A549 (cell line): ENCODE measurements around the gene TMEM135. TPM values are rescaled to one million over a fixed set of nuclear protein-coding genes. Genes with fewer than 3 reads are reported as not detected.

ENCODE experiments used
- ATAC-seq, 2 experiments: fragments of 200-7000 bp in 1 of 2; fragments of >200 bp in 1 of 2; cut with Nextera tagmentation in 1 of 2; cut with Tn5 transposase in 1 of 2; 3 replicates each; pipeline versions ENCODE4 v1.8.0 to v1.9.1; 2018 to 2020; ENCODE audit warnings: mild to moderate bottlenecking in 1 of 2, moderate library complexity in 1 of 2
- CTCF ChIA-PET: fragments of 300-600 bp; sonication (Branson Sonifier 250); formaldehyde crosslinking; extraction: SDS; loops from one replicate; lab custom pipeline; 2021; ENCODE audit warnings: antibody characterized with exemption, inconsistent platforms; lab: Yijun Ruan, JAX
- POLR2A ChIA-PET: fragments of 350-600 bp; formaldehyde crosslinking; extraction: SDS; loops from one replicate; lab custom pipeline; 2021; ENCODE audit warnings: antibody characterized with exemption, inconsistent platforms; lab: Yijun Ruan, JAX
- DNase-seq, 2 experiments: peaks; one replicate each; pipeline versions ENCODE4 v3.0.0 to v3.0.0-alpha.2; 2011 to 2016; ENCODE audit warnings: low read depth in 1 of 2, low spot score in 1 of 2
- FAIRE-seq: peaks from 2 replicates; lab custom pipeline; 2011; peaks lifted over from hg19 to GRCh38; lab: Jason Lieb, UNC
- H3K27ac ChIP-seq, 2 experiments: fragments of >200 bp; sonication (Bioruptor Twin); formaldehyde crosslinking; 3 replicates each; pipeline ENCODE4 v1.5.1; 2016 to 2017
- H3K4me1 ChIP-seq: fragments of >200 bp; sonication (Bioruptor Twin); formaldehyde crosslinking; 3 replicates; pipeline ENCODE4 v1.6.1; 2016
- H3K4me2 ChIP-seq: fragments of >200 bp; sonication (Bioruptor Twin); formaldehyde crosslinking; 3 replicates; pipeline ENCODE4 v1.6.1; 2016
- H3K4me3 ChIP-seq: fragments of >200 bp; sonication (Bioruptor Twin); formaldehyde crosslinking; 3 replicates; pipeline ENCODE4 v1.5.1; 2016
- H3K9me3 ChIP-seq: fragments of >200 bp; sonication (Bioruptor Twin); formaldehyde crosslinking; 3 replicates; pipeline ENCODE4 v1.6.1; 2016
- CBX2 ChIP-seq: fragments of 200-600 bp; sonication (generic); IDR thresholded peaks from 2 replicates; pipeline ENCODE4 v1.6.1; 2016; ENCODE audit warnings: low read depth, mild to moderate bottlenecking, borderline replicate concordance
- CBX8 ChIP-seq: fragments of 200-600 bp; sonication (generic); IDR thresholded peaks from 2 replicates; pipeline ENCODE4 v1.6.1; 2016
- CHD2 ChIP-seq: fragments of 150-350 bp; IDR thresholded peaks from 2 replicates; pipeline ENCODE4 v1.6.1; 2014; ENCODE audit warnings: low read length; ENCODE audit not compliant: partially characterized antibody
- FOSB ChIP-seq: fragments of 250-450 bp; sonication (Bioruptor Pico); IDR thresholded peaks from 2 replicates; pipeline ENCODE4 v1.5.0; 2020; ENCODE audit warnings: mild to moderate bottlenecking, moderate library complexity
- FOXS1 ChIP-seq: fragments of 250-450 bp; sonication (Bioruptor Pico); IDR thresholded peaks from 2 replicates; pipeline ENCODE4 v1.5.0; 2020; ENCODE audit warnings: mild to moderate bottlenecking, moderate library complexity
- HES2 ChIP-seq: fragments of >200 bp; sonication (Bioruptor Twin); formaldehyde crosslinking; IDR thresholded peaks from 2 replicates; pipeline ENCODE4 v1.6.1; 2016
- HEYL ChIP-seq: fragments of 250-450 bp; sonication (Bioruptor Pico); IDR thresholded peaks from 2 replicates; pipeline ENCODE4 v1.8.0; 2021; ENCODE audit warnings: mild to moderate bottlenecking, moderate library complexity
- JUN ChIP-seq, 2 experiments: fragments of >200 bp; sonication (Bioruptor Twin); formaldehyde crosslinking; IDR thresholded peaks; 2 replicates in 1 of 2; 3 replicates in 1 of 2; pipeline ENCODE4 v1.6.1; 2016 to 2017
- MAZ ChIP-seq: fragments of 150-350 bp; IDR thresholded peaks from 2 replicates; pipeline ENCODE4 v1.6.1; 2014; ENCODE audit warnings: antibody characterized with exemption, low read depth, low read length, borderline replicate concordance
- POLR2AphosphoS2 ChIP-seq: conservative IDR thresholded peaks from 2 replicates; pipeline ENCODE4 v1.6.1; 2012; ENCODE audit warnings: low read length, improper control_type of control experiment, inconsistent platforms
- RCOR1 ChIP-seq: fragments of 150-350 bp; IDR thresholded peaks from 2 replicates; pipeline ENCODE4 v1.6.1; 2014; ENCODE audit warnings: antibody characterized with exemption, low read length, low read depth
- REST ChIP-seq: fragments of 200-600 bp; sonication (generic); IDR thresholded peaks from 2 replicates; pipeline ENCODE4 v1.6.1; 2016; ENCODE audit warnings: antibody characterized with exemption, mild to moderate bottlenecking, moderate library complexity
- RFX5 ChIP-seq: fragments of 450-650 bp; IDR thresholded peaks from 2 replicates; pipeline ENCODE4 v1.7.1; 2014; ENCODE audit warnings: antibody characterized with exemption, mild to moderate bottlenecking, moderate library complexity
- TFCP2L1 ChIP-seq: fragments of 250-450 bp; sonication (Bioruptor Pico); IDR thresholded peaks from 2 replicates; pipeline ENCODE4 v1.5.0; 2021; ENCODE audit warnings: mild to moderate bottlenecking
- TP53 ChIP-seq: fragments of 250-450 bp; sonication (Bioruptor Pico); IDR thresholded peaks from 2 replicates; pipeline ENCODE4 v1.5.0; 2021; ENCODE audit warnings: mild to moderate bottlenecking, moderate library complexity
- ZC3H11A ChIP-seq: fragments of 450-650 bp; IDR thresholded peaks from 2 replicates; pipeline ENCODE4 v1.6.1; 2014; ENCODE audit warnings: antibody characterized with exemption, mild to moderate bottlenecking
- ZNF302 ChIP-seq: fragments of 250-450 bp; sonication (Bioruptor Pico); IDR thresholded peaks from 2 replicates; pipeline ENCODE4 v1.9.0; 2021; ENCODE audit warnings: inconsistent platforms, mild to moderate bottlenecking, moderate library complexity
- ZSCAN20 ChIP-seq: fragments of 250-450 bp; sonication (Bioruptor Pico); IDR thresholded peaks from 2 replicates; pipeline ENCODE4 v1.8.0; 2022; ENCODE audit warnings: mild to moderate bottlenecking, moderate library complexity
- WGBS: methylation state at CpG from one replicate; pipeline ENCODE4 v1.1.6; 2017; ENCODE audit errors: missing lambda C conversion rate; 5-methylcytosine and 5-hydroxymethylcytosine counted together
- polyA plus RNA-seq, 4 experiments: library from polyadenylated mRNA; depleted of rRNA in 3 of 4; stranded (reverse); fragments of >200 nt; fragmentation: RNase III in 1 of 4; extraction: RNeasy Plus Mini Kit Qiagen cat#74134 plus additional on column Dnase treatment in 1 of 4; gene quantifications; 2 replicates in 3 of 4; 3 replicates in 1 of 4; pipeline ENCODE4 v1.2.3, GENCODE V29; 2011 to 2017
- TF ChIP-seq, protein P1 (sequence below): fragments of 250-450 bp; sonication (Bioruptor Pico); IDR thresholded peaks from 2 replicates; pipeline ENCODE4 v1.5.0; 2021; ENCODE audit warnings: mild to moderate bottlenecking, moderate library complexity, borderline replicate concordance
- TF ChIP-seq, protein P2 (sequence below): IDR thresholded peaks from 2 replicates; pipeline ENCODE4 v1.6.1; 2012; ENCODE audit warnings: low read depth, borderline replicate concordance

Gene TMEM135
- polyA plus RNA-seq, 2 of the 4 experiments (the other 2 are of a cell fraction): 18.4 to 18.5 TPM

GRCh38 chr11:87366763-87367405 lies 329.1 kb downstream of the TMEM135 start:
- no peaks in the 10 kb centered on the region for H3K4me1 ChIP-seq
- no peak for DNase-seq
- no peak overlapping the region for H3K4me3 ChIP-seq
- no peaks in the 10 kb centered on the region for H3K9me3 ChIP-seq
- no peak for FAIRE-seq
- ChIA-PET CTCF (interaction anchor here (1.3 to 3.0 kb wide), 3 partner anchors 14 to 55 kb away, joined by 4 to 21 read pairs (median 6); no protein-coding TSS in a partner anchor), POLR2A (no interaction called here)
- TF ChIP-seq ZSCAN20 (CRISPR knock-in tag): no peak
- TF ChIP-seq TP53 (CRISPR knock-in tag): no peak
- no peak for TF ChIP-seq FOXS1 (CRISPR knock-in tag)
- TF ChIP-seq, protein P1, sequence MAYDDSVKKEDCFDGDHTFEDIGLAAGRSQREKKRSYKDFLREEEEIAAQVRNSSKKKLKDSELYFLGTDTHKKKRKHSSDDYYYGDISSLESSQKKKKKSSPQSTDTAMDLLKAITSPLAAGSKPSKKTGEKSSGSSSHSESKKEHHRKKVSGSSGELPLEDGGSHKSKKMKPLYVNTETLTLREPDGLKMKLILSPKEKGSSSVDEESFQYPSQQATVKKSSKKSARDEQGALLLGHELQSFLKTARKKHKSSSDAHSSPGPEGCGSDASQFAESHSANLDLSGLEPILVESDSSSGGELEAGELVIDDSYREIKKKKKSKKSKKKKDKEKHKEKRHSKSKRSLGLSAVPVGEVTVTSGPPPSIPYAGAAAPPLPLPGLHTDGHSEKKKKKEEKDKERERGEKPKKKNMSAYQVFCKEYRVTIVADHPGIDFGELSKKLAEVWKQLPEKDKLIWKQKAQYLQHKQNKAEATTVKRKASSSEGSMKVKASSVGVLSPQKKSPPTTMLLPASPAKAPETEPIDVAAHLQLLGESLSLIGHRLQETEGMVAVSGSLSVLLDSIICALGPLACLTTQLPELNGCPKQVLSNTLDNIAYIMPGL (CRISPR knock-in tag): no peak
- no peak for TF ChIP-seq CBX2
- TF ChIP-seq JUN (IDR thresholded peaks at IDR 0.05): no peak
- TF ChIP-seq POLR2AphosphoS2: no peak
- TF ChIP-seq REST: no peak
- TF ChIP-seq FOSB (CRISPR knock-in tag): no peak
- TF ChIP-seq CHD2: no peak
- TF ChIP-seq RFX5: no peak
- no peak for TF ChIP-seq TFCP2L1 (CRISPR knock-in tag)
- TF ChIP-seq MAZ: no peak
- TF ChIP-seq ZNF302 (CRISPR knock-in tag): no peak
- 0% methylated on average over 2 of the region's 2 CpGs for WGBS
- no peak for ATAC-seq
- no peak overlapping the region for H3K27ac ChIP-seq
- H3K4me2 ChIP-seq: no peak overlapping the region

DNA sequence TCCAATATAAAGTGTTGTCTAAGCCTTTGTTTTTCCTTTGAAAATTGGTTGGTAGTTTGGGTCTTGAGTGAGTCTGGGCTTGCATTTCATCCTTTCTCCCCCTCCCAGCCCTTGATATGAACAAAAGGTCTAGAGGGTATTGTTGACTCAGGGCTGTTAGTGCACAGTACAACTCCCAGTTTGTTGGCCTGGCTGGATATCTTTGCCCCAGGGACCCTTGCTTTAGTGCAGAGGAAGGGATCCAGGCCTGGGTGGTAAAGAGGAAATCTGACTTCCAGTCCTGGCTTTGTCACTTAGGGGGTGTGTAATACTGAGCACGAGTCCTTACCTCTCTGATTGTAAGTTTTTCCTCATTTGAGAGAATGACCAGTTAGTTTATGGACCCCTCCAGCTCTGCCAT lies 330.4 kb downstream of the TMEM135 start:
- FAIRE-seq (no peak), ATAC-seq (no peak), DNase-seq (no peak)
- no peak overlapping the region for H3K4me3 ChIP-seq
- TF ChIP-seq HES2 (no peak), ZC3H11A (no peak), HEYL (CRISPR knock-in tag) (no peak), MAZ (no peak), ZNF302 (CRISPR knock-in tag) (no peak), RCOR1 (no peak), CBX8 (no peak), FOSB (CRISPR knock-in tag) (no peak)
- TF ChIP-seq, protein P2, sequence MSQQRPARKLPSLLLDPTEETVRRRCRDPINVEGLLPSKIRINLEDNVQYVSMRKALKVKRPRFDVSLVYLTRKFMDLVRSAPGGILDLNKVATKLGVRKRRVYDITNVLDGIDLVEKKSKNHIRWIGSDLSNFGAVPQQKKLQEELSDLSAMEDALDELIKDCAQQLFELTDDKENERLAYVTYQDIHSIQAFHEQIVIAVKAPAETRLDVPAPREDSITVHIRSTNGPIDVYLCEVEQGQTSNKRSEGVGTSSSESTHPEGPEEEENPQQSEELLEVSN: no peak
- WGBS: 0% methylated on average over 1 of the region's 1 CpG
- no peaks in the 10 kb centered on the region for H3K9me3 ChIP-seq
- no peak overlapping the region for H3K27ac ChIP-seq
- ChIA-PET POLR2A (no interaction called here), CTCF (interaction anchor here (1.3 to 3.0 kb wide), 3 partner anchors 15 to 53 kb away, joined by 4 to 21 read pairs (median 7); no protein-coding TSS in a partner anchor)
- no peaks in the 10 kb centered on the region for H3K4me1 ChIP-seq
- no peak overlapping the region for H3K4me2 ChIP-seq
